ENCODE results near the gene HS6ST2.
"Not testable (repeated sequence)": the region's sequence is repeated elsewhere in the genome, so short reads cannot be mapped to it uniquely, and the experiment has no call there.

HS6ST2 gene

GRCh38 chrX:132940727-132941327 lies 17.6 kb downstream of the HS6ST2 start:
- no peak for DNase-seq

- DNase-seq: no peak
Observed at GRCh38 chrX:132933170-132933569, 25.3 kb downstream of the HS6ST2 start.

- no peak for DNase-seq
Observed at GRCh38 chrX:132924426-132924825, 34.0 kb downstream of the HS6ST2 start.

DNA sequence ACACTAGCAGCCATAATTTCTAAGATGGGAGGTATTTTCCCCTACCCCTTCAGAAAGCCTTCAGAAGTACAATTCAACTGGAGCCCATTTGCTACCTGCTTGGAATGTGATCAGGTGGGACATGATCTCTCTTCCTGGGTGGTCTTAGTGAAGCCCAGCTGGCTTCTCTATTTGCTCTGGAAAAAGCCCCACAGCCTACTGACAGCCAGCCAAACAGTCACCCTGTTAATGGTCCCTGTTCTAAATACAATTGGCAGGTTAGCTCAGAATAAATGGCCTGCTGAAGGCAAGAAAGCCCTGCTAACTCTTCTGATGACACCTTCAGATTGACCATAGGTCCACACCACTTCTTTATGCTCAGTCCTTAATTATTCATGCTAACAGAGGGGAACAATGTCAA lies 39.9 kb downstream of the HS6ST2 start:
- DNase-seq: no peak

GRCh38 chrX:132916349-132916748 lies 42.1 kb downstream of the HS6ST2 start:
- DNase-seq: no peak

GRCh38 chrX:132909643-132910042 lies 48.8 kb downstream of the HS6ST2 start:
- peak; percentile 86 for DNase-seq

DNA sequence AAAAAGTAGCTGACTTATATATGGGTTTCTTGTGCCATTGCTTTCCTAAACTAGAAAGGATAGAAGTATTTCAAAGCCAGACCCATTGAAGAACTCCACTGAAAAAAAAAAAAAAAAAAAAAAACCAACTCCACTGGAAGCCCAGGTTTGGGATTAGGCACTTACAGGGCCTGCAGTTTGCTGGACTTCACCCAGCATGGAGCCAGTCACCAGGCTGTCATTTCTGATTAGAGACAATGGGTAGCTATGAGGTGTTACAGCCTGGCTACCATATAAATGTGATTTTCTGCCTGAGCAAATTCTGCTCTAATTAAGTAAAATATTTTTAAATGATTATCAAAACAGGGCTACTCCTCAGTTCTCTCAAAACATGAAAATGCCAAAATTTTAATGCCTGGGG lies 49.5 kb downstream of the HS6ST2 start:
- DNase-seq: peak; percentile 1

GRCh38 chrX:132900633-132901293 lies 57.7 kb downstream of the HS6ST2 start:
- DNase-seq: no peak

GRCh38 chrX:132887569-132887968 lies 70.9 kb downstream of the HS6ST2 start:
- no peak for DNase-seq

DNA sequence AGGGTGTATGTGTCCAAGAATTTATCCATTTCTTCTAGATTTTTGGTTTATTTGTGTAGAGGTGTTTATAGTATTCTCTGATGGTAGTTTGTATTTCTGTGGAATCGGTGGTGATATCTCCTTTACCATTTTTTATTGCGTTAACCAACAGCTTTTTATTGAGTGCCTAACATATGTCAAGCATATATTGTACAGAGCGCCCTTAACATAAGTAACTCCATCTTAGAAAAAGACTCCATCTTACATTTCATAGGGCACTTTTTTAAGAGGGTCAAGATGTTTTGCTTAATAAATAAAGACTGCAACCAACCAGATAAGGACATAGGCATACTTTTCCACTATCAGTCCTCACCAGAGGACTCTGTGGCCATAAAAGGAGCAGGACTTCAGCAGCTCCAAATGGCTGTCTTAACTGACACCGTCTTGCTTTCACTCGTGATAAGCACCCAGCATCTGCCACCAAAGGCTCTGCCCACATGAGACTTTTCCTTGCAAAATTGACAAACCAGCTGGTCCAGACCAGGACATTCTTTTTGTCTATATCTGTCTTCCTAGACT lies 75.0 kb downstream of the HS6ST2 start:
- DNase-seq: no peak

GRCh38 chrX:132880753-132881152 lies 77.7 kb downstream of the HS6ST2 start:
- DNase-seq: not testable (repeated sequence)

DNA sequence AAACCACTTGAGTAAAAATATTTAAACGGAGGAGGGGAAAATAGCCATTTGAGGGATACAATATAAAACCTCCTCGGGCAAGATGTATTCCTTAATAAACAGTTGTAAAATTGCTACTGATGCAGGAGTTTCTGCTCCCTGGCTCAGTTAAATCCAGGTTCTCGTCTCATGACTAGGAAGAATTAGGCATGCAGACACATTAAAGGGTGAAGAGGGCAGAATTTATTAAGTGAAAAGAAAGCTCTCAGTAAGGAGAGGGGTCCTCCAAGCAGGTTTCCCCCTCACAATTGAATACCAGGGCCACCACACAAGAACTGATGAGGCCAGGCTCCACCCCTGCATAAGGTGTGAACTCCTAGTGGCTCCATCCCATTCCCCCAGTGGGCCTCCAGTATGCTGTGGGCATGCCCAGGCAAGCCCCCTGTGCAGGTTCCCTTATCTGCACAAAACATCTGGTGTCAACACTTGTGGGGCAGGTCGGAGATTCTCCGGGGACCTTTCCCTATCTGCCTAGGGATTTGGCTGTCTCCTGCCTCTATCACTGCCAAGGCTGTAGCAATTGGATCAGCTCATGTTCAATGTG lies 80.4 kb downstream of the HS6ST2 start:
- DNase-seq: no peak

- no peak for DNase-seq
Observed at GRCh38 chrX:132876523-132877338, 81.7 kb downstream of the HS6ST2 start.

- DNase-seq: no peak
Observed at GRCh38 chrX:132875650-132876522, 82.5 kb downstream of the HS6ST2 start.

DNA sequence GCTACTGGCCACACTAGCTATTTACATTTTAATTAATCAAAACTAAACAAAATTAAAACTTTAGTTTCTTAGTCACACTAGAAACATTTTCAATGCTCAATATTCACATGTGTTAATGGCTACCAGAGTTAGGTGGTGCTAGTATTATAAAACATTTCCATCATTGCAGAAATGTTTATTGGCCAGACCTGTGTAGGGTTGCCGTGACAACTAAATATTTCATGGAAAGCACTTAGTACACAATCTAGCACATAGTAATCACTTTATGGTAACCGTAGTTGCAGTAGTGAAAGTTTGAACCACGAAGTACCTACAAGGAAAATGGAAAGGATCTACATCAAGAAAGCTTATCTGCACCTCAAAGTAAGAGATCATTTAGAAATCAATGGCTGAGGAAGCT lies 95.9 kb downstream of the HS6ST2 start:
- DNase-seq: no peak

GRCh38 chrX:132861076-132861475 lies 97.4 kb downstream of the HS6ST2 start:
- no peak for DNase-seq

GRCh38 chrX:132860200-132860599 lies 98.2 kb downstream of the HS6ST2 start:
- no peak for DNase-seq

DNA sequence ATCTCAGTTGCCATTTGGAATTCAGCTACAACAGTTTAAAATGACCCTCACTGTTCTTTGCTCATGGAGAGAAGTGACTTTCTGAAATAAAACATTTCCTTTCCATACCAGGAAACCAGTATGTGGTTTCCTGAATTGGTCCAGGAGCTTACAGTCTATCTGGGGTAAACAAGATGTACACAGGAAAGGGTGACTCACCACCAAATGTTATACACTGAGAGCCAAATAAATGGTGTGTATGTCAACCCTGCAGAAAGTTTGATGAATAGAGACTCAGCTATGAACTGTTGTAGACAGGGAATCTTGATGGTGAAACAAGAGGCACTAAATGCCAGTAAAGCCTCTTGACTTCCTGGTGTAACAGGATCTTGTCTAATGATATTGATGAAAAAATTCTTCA lies 100.4 kb downstream of the HS6ST2 start:
- DNase-seq: no peak

DNA sequence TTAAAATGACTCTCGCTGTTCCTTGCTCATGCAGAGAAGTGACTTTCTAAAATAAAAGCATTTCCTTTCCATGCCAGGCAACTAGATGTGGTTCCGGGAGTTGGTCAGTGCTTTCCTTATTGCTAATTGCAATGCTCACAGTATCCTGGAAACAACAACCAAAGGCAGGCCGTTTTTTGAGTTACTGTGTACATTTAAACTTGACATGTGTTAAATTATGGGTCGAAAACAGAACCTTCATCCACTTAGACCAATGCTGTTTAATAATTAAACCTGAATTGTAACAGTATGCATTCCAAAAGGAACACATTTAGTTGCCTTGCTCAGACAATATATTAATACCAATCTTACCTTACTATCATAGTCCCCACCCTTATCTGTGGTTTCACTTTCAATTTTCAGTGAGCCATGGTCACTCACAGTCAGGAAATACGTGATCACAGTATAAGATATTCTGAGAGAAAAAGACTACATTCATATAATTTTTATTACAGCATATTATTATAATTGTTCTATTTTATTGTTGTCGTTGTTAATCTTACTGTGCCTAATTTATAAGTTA lies 102.6 kb downstream of the HS6ST2 start:
- no peak for DNase-seq

- peak; percentile 30 for DNase-seq
Observed at GRCh38 chrX:132853040-132853439, 105.4 kb downstream of the HS6ST2 start.

DNA sequence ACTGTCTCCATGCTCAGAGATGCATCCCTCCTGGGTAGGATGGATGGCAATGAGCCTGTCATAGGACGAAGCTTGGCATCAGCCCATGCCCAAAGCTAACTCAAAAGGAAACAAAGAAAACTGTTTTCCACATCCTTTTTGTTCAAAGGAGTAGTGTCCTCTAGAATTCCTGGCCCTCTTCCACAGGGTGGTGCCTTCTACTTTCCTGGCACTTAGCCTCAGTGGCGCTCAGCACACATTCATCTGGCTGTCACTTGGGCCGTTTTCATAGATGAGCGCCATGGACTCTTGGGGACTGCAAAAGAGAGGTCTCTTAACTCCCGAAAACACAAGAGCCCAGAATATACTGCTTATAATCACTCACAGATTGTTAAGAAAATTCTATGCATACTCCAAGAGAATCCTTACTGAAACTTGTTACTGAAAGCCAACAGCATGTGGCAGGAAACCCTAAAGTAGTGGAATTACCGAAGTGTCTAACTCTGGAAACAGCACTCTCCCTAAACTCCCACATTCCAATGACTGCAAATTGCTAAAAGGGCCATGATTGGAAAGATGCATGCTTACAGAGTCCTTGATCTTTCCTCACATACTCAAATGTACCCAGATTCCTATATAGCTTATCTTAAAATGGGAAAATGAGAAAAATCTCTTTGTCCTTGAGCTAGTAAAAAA lies 110.0 kb downstream of the HS6ST2 start:
- DNase-seq: peak; percentile 1
